HG02943 (cell line): ENCODE results near the gene GANAB.

Experiments
- ATAC-seq: cut with Tn5 transposase; IDR thresholded peaks from one replicate; pipeline ENCODE4 v1.9.1; 2021; ENCODE audit warnings: mild to moderate bottlenecking, low read depth, moderate library complexity; ENCODE audit not compliant: unreplicated experiment

GANAB gene

GRCh38 chr11:62577046-62577714, 69.2 kb downstream of the GANAB start:
- no peak for ATAC-seq

- ATAC-seq: no peak
Measured at GRCh38 chr11:62575837-62576236, 70.6 kb downstream of the GANAB start.

- ATAC-seq: no peak
Measured at GRCh38 chr11:62575156-62575555, 71.3 kb downstream of the GANAB start.
